Spleen (tissue), 7 donors: ENCODE data around the gene PELI3.
"Not testable (repeated sequence)": the region's sequence is repeated elsewhere in the genome, so short reads cannot be mapped to it uniquely, and the experiment has no call there.

Source experiments
- POLR2A ChIP-seq, 3 donors: fragments of 450-650 bp; IDR thresholded peaks; one replicate each; pipeline ENCODE4 v1.5.1; 2017; ENCODE audit warnings: antibody characterized with exemption in 3 of 3, mild to moderate bottlenecking in 1 of 3
- POLR2AphosphoS5 ChIP-seq, 3 donors: sonication (generic); formaldehyde crosslinking; IDR thresholded peaks; one replicate each; pipeline ENCODE4 v1.5.1; 2017; ENCODE audit warnings: antibody characterized with exemption in 3 of 3
- TF ChIP-seq, protein P1 (sequence below), 11 experiments: fragments of 200-600 bp in 7 of 11; fragments of 450-650 bp in 4 of 11; sonication (generic) in 4 of 11; IDR thresholded peaks in 8 of 11; conservative IDR thresholded peaks in 3 of 11; 1 replicate in 7 of 11; 2 replicates in 4 of 11; pipeline versions ENCODE4 v1.4.0 to v1.8.0; 2016 to 2021; ENCODE audit warnings: antibody characterized with exemption in 11 of 11, inconsistent platforms in 4 of 11, mild to moderate bottlenecking in 1 of 11
- donor health status: DM: no; HTN: no; CAD: no; lungs with moderate emphysema.
- donor health status: DM: no; HTN: no; CAD: no.
- donor health status: DM: no; HTN: no; CAD: no.

DNA sequence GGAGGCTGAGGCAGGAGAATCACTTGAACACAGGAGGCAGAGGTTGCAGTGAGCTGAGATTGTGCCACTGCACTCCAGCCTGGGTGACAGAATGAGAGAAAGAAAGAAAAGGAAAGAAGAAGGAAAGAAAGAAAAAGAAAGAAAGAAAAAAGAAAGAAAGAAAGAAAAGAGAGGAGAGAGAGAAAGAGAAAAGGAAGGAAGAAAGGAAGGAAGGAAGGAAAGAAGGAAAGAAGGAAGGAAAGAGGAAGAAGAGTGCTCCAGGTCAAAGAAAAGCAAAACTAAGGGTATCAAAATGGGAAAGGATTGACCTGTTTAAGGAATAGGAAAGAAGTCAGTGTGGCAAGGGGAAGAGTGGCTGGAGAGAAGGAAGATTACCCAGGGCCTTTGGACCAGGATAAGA, 35.4 kb upstream of the PELI3 start:
- TF ChIP-seq, protein P1, sequence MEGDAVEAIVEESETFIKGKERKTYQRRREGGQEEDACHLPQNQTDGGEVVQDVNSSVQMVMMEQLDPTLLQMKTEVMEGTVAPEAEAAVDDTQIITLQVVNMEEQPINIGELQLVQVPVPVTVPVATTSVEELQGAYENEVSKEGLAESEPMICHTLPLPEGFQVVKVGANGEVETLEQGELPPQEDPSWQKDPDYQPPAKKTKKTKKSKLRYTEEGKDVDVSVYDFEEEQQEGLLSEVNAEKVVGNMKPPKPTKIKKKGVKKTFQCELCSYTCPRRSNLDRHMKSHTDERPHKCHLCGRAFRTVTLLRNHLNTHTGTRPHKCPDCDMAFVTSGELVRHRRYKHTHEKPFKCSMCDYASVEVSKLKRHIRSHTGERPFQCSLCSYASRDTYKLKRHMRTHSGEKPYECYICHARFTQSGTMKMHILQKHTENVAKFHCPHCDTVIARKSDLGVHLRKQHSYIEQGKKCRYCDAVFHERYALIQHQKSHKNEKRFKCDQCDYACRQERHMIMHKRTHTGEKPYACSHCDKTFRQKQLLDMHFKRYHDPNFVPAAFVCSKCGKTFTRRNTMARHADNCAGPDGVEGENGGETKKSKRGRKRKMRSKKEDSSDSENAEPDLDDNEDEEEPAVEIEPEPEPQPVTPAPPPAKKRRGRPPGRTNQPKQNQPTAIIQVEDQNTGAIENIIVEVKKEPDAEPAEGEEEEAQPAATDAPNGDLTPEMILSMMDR (IDR thresholded peaks at IDR 0.05 in 8 of 11, conservative IDR thresholded peaks at IDR 0.05 in 3 of 11) = not testable (repeated sequence)
- TF ChIP-seq POLR2AphosphoS5, POLR2A (IDR thresholded peaks at IDR 0.05): not testable (repeated sequence)
